ENCODE data around the gene MACROD1. TPM values are rescaled to one million over a fixed set of nuclear protein-coding genes. Genes with fewer than 3 reads are reported as not detected.

Gene MACROD1
- total RNA-seq, 1 donor: 17.7 TPM

DNA sequence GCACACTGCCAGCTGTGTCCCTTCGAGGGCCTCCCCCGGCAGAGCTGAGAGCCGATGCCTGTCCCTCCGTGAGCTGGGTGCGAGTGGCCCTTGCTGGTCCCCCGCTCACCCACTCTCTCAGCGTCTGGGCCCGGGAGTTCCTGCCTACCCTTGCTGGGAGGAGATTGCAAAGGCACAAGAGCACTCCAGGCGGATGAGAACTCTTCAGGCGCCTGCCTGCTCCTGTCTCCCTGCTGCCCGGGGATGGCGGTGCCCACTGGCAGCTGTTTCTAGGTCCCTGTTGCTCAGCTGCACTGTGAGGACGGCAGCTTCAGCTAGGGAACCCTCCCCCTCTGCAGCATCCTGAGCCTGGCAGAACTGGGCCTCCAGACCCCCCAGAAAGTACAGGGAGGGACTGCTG, 69.1 kb downstream of the MACROD1 start:
- peaks cover 3% of the 10 kb centered on the region for H3K27me3 ChIP-seq (ENCODE audit: insufficient read depth, low read length)
- H3K4me2 ChIP-seq (ENCODE audit: insufficient read depth, low read length): no peak overlapping the region
- no peak overlapping the region for H3K27ac ChIP-seq (ENCODE audit: low read depth, low read length)
- DNase-seq (ENCODE audit: insufficient read length, low spot score, missing footprints): no peak
- H4K20me1 ChIP-seq (ENCODE audit: insufficient read depth, low read length): peaks cover 2% of the 10 kb centered on the region
- H3K4me1 ChIP-seq (ENCODE audit: insufficient read depth, low read length): peaks cover 17% of the 10 kb centered on the region
- no peaks in the 10 kb centered on the region for H3K9me3 ChIP-seq (ENCODE audit: low read depth, low read length)
- TF ChIP-seq, protein P1, sequence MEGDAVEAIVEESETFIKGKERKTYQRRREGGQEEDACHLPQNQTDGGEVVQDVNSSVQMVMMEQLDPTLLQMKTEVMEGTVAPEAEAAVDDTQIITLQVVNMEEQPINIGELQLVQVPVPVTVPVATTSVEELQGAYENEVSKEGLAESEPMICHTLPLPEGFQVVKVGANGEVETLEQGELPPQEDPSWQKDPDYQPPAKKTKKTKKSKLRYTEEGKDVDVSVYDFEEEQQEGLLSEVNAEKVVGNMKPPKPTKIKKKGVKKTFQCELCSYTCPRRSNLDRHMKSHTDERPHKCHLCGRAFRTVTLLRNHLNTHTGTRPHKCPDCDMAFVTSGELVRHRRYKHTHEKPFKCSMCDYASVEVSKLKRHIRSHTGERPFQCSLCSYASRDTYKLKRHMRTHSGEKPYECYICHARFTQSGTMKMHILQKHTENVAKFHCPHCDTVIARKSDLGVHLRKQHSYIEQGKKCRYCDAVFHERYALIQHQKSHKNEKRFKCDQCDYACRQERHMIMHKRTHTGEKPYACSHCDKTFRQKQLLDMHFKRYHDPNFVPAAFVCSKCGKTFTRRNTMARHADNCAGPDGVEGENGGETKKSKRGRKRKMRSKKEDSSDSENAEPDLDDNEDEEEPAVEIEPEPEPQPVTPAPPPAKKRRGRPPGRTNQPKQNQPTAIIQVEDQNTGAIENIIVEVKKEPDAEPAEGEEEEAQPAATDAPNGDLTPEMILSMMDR (IDR thresholded peaks at IDR 0.05; ENCODE audit: extremely low read depth, low read depth, low read length): no peak
- no peak overlapping the region for H2AFZ ChIP-seq (ENCODE audit: low read length)
- no peak overlapping the region for H3K4me3 ChIP-seq (ENCODE audit: insufficient read depth, low read length)
- H3K79me2 ChIP-seq (ENCODE audit: insufficient read depth, low read length): no peaks in the 10 kb centered on the region
- H3K36me3 ChIP-seq (ENCODE audit: insufficient read depth, low read length): no peaks in the 10 kb centered on the region

DNA sequence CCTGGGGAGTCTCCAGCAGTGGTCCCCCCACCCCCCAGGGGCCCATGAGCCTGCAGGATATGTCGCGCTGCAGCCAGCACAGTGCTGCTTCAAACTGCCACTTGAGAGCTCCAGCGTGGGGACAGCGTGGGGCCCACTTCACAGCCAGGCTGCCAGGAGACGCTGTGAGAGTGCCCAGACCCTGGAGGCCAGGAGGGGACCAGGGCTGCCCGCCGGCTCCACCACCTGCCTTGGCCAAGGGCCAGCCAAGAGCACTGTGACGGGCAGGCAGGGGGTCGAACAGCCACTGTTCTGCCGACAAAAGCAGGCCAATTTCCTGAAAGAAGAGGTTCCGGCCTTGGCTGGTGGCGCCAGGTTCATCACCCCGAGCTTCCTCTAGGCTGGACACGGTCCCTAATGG, 70.0 kb downstream of the MACROD1 start:
- no peaks in the 10 kb centered on the region for H3K79me2 ChIP-seq (ENCODE audit: insufficient read depth, low read length)
- H3K4me1 ChIP-seq (ENCODE audit: insufficient read depth, low read length): peaks cover 24% of the 10 kb centered on the region
- H3K4me3 ChIP-seq (ENCODE audit: insufficient read depth, low read length): no peak overlapping the region
- no peaks in the 10 kb centered on the region for H3K9me3 ChIP-seq (ENCODE audit: low read depth, low read length)
- H3K36me3 ChIP-seq (ENCODE audit: insufficient read depth, low read length): no peaks in the 10 kb centered on the region
- H4K20me1 ChIP-seq (ENCODE audit: insufficient read depth, low read length): peaks cover 2% of the 10 kb centered on the region
- H3K27me3 ChIP-seq (ENCODE audit: insufficient read depth, low read length): peaks cover 3% of the 10 kb centered on the region
- TF ChIP-seq, protein P1 (IDR thresholded peaks at IDR 0.05; ENCODE audit: extremely low read depth, low read depth, low read length): no peak
- DNase-seq (ENCODE audit: insufficient read length, low spot score, missing footprints): no peak
- H3K4me2 ChIP-seq (ENCODE audit: insufficient read depth, low read length): no peak overlapping the region
- no peak overlapping the region for H3K27ac ChIP-seq (ENCODE audit: low read depth, low read length)
- H2AFZ ChIP-seq (ENCODE audit: low read length): no peak overlapping the region

DNA sequence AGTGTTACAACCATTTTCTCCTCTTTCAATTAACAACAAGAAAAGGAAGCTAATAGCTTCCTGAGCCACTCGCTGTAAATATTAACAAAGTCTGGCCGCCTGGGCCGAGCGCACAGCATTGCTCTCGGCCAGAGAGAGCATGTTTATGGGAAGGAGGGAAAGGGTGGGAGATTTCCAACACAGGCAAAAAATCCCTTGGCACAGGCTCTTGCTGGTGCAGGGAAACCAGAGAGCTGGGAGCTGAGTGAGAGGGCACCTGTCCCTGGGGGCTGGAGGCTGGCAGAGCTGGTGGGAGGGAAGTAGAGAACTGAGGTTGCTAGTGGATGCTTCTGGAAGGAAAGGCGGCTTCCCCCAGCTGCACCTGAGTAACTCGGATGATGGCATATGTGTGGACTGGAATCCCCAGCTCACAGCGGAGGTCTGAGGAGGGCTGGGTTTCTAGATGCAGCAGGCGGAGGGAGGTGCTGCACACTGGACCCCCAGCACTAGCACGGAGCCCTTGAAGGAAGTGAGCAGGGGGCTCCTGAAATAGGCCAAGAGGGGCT, 70.6 kb downstream of the MACROD1 start:
- H2AFZ ChIP-seq (ENCODE audit: low read length): no peak overlapping the region
- H3K4me1 ChIP-seq (ENCODE audit: insufficient read depth, low read length): peaks cover 28% of the 10 kb centered on the region
- peaks cover 3% of the 10 kb centered on the region for H3K27me3 ChIP-seq (ENCODE audit: insufficient read depth, low read length)
- no peaks in the 10 kb centered on the region for H3K9me3 ChIP-seq (ENCODE audit: low read depth, low read length)
- H3K4me2 ChIP-seq (ENCODE audit: insufficient read depth, low read length): no peak overlapping the region
- H3K4me3 ChIP-seq (ENCODE audit: insufficient read depth, low read length): no peak overlapping the region
- H4K20me1 ChIP-seq (ENCODE audit: insufficient read depth, low read length): peaks cover 2% of the 10 kb centered on the region
- no peaks in the 10 kb centered on the region for H3K36me3 ChIP-seq (ENCODE audit: insufficient read depth, low read length)
- no peak overlapping the region for H3K27ac ChIP-seq (ENCODE audit: low read depth, low read length)
- no peak for DNase-seq (ENCODE audit: insufficient read length, low spot score, missing footprints)
- no peaks in the 10 kb centered on the region for H3K79me2 ChIP-seq (ENCODE audit: insufficient read depth, low read length)
- TF ChIP-seq, protein P1 (IDR thresholded peaks at IDR 0.05; ENCODE audit: extremely low read depth, low read depth, low read length): no peak

DNA sequence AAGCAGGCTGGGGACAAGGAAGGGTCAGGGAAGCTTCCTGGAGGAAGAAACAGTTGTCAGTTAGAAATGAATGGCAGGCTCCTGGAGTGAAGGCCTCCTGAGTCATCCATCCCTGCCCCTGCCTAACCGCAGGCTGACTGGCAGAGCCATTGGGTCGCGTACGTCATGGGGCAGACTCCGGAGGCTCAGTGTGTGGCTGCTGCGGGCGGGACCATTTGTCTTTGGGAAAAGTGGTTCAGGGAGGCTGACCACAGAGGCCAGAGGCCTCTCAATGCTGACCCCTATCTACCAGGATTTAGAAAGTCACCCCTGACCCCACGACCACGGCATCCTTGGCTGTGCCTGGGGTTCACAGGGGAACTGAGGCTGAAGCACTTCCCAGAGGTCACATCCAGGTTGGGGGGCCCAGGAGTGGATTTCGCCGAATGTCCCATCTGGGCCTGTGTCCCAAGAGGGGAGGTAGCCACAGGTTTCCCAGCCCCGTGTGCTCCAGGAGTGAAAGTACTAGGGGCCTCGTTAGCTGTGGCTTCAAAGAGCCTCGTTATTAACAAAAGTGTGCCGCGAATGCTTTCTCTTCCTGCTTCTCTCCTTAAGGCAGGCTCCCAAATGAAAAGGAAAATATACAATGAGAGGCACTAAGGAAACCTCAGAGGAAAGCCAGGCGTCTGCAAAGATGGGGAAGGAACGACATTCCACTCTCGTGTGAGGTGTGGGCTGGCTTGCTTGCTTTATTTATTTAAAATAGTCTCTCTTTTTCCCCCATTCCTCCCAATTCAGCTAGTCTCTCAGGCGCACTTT, 71.3 kb downstream of the MACROD1 start:
- Histone ChIP-seq H3K27ac (ENCODE audit: low read depth, low read length) (peak overlapping the region; percentile 77), H3K4me3 (ENCODE audit: insufficient read depth, low read length) (no peak overlapping the region), H4K20me1 (ENCODE audit: insufficient read depth, low read length) (peaks cover 2% of the 10 kb centered on the region), H3K27me3 (ENCODE audit: insufficient read depth, low read length) (no peaks in the 10 kb centered on the region), H3K4me2 (ENCODE audit: insufficient read depth, low read length) (peak overlapping the region; percentile 59), H3K79me2 (ENCODE audit: insufficient read depth, low read length) (no peaks in the 10 kb centered on the region), H2AFZ (ENCODE audit: low read length) (peak overlapping the region; percentile 50), H3K36me3 (ENCODE audit: insufficient read depth, low read length) (no peaks in the 10 kb centered on the region), H3K4me1 (ENCODE audit: insufficient read depth, low read length) (peaks cover 28% of the 10 kb centered on the region), H3K9me3 (ENCODE audit: low read depth, low read length) (no peaks in the 10 kb centered on the region)
- DNase-seq (ENCODE audit: insufficient read length, low spot score, missing footprints): peak; percentile 100
- TF ChIP-seq, protein P1 (IDR thresholded peaks at IDR 0.05; ENCODE audit: extremely low read depth, low read depth, low read length): no peak
